Measurements from ENCODE around the gene COX4I1.

Gene COX4I1

DNA sequence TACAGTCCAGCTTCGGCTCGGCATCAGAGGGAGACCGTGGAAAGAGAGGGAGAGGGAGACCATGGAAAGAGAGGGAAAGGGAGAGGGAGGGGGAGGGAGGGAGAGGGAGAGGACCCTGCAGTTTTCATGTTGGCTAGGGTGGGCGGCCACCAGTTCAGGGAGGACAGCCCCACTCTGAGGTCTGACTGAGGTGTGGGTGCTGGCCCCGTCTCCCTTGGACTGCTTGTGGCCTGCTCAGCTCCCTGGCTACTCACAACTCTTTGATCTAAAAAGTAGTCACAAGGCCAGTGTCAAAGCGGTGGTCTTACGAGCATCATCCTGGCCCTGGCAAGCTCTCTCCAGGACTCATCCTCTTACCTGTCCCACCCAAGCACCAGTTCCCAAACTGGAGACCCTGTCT, 9.4 kb downstream of the COX4I1 start:
- H3K27me3 ChIP-seq, result peaks cover 43% of the 10 kb centered on the region
- H3K4me1 ChIP-seq (ENCODE audit: control insufficient read depth in 1 of 2, insufficient read depth in 1 of 2, low read depth in 1 of 2, low read length in 1 of 2), result no peaks in the 10 kb centered on the region
- TF ChIP-seq, protein P1, sequence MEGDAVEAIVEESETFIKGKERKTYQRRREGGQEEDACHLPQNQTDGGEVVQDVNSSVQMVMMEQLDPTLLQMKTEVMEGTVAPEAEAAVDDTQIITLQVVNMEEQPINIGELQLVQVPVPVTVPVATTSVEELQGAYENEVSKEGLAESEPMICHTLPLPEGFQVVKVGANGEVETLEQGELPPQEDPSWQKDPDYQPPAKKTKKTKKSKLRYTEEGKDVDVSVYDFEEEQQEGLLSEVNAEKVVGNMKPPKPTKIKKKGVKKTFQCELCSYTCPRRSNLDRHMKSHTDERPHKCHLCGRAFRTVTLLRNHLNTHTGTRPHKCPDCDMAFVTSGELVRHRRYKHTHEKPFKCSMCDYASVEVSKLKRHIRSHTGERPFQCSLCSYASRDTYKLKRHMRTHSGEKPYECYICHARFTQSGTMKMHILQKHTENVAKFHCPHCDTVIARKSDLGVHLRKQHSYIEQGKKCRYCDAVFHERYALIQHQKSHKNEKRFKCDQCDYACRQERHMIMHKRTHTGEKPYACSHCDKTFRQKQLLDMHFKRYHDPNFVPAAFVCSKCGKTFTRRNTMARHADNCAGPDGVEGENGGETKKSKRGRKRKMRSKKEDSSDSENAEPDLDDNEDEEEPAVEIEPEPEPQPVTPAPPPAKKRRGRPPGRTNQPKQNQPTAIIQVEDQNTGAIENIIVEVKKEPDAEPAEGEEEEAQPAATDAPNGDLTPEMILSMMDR (IDR thresholded peaks at IDR 0.05), result no peak
- H3K27ac ChIP-seq, result no peak overlapping the region
- H3K36me3 ChIP-seq, result peaks cover 31% of the 10 kb centered on the region
- no peak overlapping the region for H3K4me3 ChIP-seq (ENCODE audit: low read depth in 1 of 2, low read length in 1 of 2)
- no peaks in the 10 kb centered on the region for H3K9me3 ChIP-seq

DNA sequence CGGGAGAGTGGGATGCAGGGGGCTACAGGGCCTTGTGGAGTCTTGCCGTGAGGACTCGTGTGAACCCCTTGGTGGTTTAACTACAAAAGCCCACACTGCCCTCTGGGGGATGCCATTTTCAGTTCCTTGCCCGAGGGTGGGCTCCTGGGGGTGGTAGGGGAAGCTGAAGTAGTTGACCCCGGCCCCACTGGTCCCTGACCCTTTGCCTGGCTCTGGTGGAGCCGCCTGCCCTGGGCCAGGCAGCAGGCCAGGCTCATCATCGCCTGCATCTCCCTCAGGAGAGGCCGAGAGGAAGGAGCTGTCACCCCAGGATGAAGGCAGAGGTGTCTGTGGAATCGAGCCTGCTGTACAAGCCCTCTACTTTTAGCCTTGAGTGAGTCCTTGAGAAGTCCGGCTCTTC, 10.2 kb downstream of the COX4I1 start:
- Histone ChIP-seq H3K4me3 (ENCODE audit: low read depth in 1 of 2, low read length in 1 of 2) (no peak overlapping the region), H3K36me3 (peaks cover 27% of the 10 kb centered on the region), H3K27ac (no peak overlapping the region), H3K27me3 (peaks cover 50% of the 10 kb centered on the region), H3K4me1 (ENCODE audit: control insufficient read depth in 1 of 2, insufficient read depth in 1 of 2, low read depth in 1 of 2, low read length in 1 of 2) (no peaks in the 10 kb centered on the region), H3K9me3 (no peaks in the 10 kb centered on the region)
- TF ChIP-seq, protein P1 (IDR thresholded peaks at IDR 0.05), result no peak

DNA sequence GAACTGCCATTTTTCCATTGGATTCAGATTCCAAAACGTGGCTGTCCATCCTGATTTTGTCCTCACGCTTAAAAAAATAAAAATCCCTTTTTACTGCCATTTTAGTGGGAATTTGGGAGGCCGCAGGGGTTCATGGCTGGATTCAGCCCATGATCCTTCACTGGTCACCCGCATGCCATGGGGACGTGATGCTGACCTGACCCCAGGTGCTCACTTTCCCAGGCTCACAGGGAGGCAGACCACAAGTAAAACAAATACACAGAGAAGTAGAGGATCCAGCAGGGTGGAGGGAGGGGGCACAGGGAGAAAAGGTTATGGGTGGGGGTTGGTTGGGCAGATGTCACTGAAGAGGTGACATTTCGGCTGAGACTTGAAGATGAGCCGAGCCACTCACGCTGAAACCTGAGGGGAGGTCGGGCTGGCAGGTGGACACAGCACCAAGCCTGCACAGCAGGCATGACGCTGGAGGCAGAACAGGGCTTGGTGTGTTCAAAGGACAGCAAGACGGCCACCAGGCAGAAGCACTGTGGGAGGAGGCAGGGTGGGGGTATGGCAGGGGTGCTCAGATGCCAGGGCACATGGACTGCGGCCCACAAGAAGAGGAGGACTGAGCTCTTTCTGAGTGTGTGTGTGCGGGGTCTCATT, 10.7 kb downstream of the COX4I1 start:
- no peaks in the 10 kb centered on the region for H3K9me3 ChIP-seq
- peaks cover 21% of the 10 kb centered on the region for H3K36me3 ChIP-seq
- H3K27me3 ChIP-seq, result peaks cover 56% of the 10 kb centered on the region
- H3K27ac ChIP-seq, result no peak overlapping the region
- no peak overlapping the region for H3K4me3 ChIP-seq (ENCODE audit: low read depth in 1 of 2, low read length in 1 of 2)
- H3K4me1 ChIP-seq (ENCODE audit: control insufficient read depth in 1 of 2, insufficient read depth in 1 of 2, low read depth in 1 of 2, low read length in 1 of 2), result no peaks in the 10 kb centered on the region
- TF ChIP-seq, protein P1 (IDR thresholded peaks at IDR 0.05), result no peak

DNA sequence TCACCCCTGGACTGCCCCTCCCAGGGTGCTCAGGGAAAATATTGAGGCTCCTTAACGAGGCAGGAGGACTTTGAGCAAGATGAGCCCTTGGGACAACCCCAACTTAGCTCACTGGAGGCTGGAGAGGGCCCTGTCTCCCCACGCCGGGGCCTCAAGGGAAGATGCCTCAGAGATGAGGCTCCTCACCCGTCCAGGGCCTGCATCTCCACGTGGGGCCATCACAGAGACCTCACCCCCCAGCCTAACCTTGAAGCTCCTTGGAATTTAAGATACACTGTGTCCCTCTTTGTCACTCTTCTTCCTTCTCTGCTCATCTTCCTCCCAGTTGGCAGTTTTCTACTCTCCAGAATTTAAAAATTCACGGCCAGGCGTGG, 11.2 kb downstream of the COX4I1 start:
- H3K9me3 ChIP-seq, result no peaks in the 10 kb centered on the region
- H3K4me1 ChIP-seq (ENCODE audit: control insufficient read depth in 1 of 2, insufficient read depth in 1 of 2, low read depth in 1 of 2, low read length in 1 of 2), result no peaks in the 10 kb centered on the region
- H3K27ac ChIP-seq, result no peak overlapping the region
- TF ChIP-seq, protein P1 (IDR thresholded peaks at IDR 0.05), result no peak
- H3K27me3 ChIP-seq, result peaks cover 60% of the 10 kb centered on the region
- H3K36me3 ChIP-seq, result peaks cover 16% of the 10 kb centered on the region
- H3K4me3 ChIP-seq (ENCODE audit: low read depth in 1 of 2, low read length in 1 of 2), result no peak overlapping the region

DNA sequence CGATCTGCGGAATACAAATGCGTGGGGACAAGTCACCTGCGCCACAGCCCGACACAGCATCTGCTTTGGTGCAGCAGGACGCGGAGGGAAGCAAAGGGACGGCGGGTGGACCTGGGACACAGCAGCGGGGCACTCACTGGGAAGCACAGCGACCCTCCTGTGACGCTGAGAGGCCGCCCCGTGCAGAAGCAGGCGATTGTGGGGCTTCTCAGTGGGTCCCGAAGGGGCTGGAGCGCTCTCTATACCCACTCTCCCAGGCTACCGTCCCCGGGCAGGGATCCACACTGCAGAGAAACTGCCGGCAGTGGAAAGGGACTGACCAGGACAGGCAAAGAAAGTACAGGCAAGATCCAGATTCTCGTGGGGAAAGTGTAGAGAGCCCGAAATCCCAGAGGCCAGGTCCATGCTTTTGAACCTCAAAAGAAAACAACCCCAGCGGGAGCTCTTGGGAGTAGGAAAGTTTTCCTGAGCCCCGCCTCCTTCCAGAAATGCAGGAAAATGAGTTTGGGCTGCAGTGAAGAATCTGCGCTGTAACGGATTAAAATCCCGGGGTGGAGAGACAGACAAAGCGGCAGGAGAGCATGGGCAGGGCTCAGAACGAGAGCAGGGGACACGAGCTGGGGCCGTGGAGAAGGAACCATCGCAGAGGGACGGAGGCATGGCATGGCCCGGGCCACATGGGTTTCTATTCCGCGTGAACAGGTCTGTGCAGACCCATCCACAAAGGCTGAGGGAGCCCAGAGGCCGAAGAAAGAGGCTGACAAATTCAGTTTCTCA, 12.7 kb downstream of the COX4I1 start:
- Histone ChIP-seq H3K4me3 (ENCODE audit: low read depth in 1 of 2, low read length in 1 of 2) (no peak overlapping the region), H3K27ac (no peak overlapping the region), H3K9me3 (no peaks in the 10 kb centered on the region), H3K27me3 (peaks cover 60% of the 10 kb centered on the region), H3K4me1 (ENCODE audit: control insufficient read depth in 1 of 2, insufficient read depth in 1 of 2, low read depth in 1 of 2, low read length in 1 of 2) (no peaks in the 10 kb centered on the region), H3K36me3 (peaks cover 1% of the 10 kb centered on the region)
- TF ChIP-seq, protein P1 (IDR thresholded peaks at IDR 0.05), result no peak

Measured in neutrophil (primary cell).